ENCODE measurements around the gene PAQR8. TPM values are rescaled to one million over a fixed set of nuclear protein-coding genes. Genes with fewer than 3 reads are reported as not detected.

The PAQR8 gene
- polyA plus RNA-seq, 1 experiment: 4.6 TPM

DNA sequence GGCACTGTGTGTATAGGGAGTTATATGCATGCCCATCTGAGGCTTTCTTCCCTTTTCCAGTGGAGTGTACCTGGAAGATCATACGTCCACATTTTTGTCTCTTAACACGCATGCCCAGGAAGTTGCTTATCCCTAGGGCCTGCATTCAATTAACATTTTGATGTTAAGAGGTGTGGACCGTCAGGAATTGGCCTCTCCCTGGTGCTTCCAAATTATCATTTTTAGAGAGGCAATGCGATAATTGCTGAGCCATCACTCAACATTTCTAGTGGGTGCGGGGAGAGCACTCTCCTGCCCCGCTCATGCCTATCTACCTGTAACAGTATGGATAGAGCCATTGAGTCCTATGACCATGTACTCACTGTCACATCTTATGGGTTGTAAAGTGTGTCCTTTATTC is 37.8 kb upstream of the PAQR8 start:
- POLR2A ChIA-PET: interaction anchor here (0.6 kb wide), 1 partner anchor 95 kb away, joined by 3 read pairs; no protein-coding TSS in a partner anchor
- DNase-seq (ENCODE audit: low read depth, low spot score): no peak
- H3K9me3 ChIP-seq (ENCODE audit: control insufficient read depth, insufficient read depth, low read length): no peaks in the 10 kb centered on the region
- H3K27ac ChIP-seq (ENCODE audit: low read depth, low read length): no peak overlapping the region
- CTCF ChIA-PET: no interaction called here
- peaks cover 6% of the 10 kb centered on the region for H3K27me3 ChIP-seq (ENCODE audit: control insufficient read depth, insufficient read depth, low read length)
- TF ChIP-seq, protein P1, sequence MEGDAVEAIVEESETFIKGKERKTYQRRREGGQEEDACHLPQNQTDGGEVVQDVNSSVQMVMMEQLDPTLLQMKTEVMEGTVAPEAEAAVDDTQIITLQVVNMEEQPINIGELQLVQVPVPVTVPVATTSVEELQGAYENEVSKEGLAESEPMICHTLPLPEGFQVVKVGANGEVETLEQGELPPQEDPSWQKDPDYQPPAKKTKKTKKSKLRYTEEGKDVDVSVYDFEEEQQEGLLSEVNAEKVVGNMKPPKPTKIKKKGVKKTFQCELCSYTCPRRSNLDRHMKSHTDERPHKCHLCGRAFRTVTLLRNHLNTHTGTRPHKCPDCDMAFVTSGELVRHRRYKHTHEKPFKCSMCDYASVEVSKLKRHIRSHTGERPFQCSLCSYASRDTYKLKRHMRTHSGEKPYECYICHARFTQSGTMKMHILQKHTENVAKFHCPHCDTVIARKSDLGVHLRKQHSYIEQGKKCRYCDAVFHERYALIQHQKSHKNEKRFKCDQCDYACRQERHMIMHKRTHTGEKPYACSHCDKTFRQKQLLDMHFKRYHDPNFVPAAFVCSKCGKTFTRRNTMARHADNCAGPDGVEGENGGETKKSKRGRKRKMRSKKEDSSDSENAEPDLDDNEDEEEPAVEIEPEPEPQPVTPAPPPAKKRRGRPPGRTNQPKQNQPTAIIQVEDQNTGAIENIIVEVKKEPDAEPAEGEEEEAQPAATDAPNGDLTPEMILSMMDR (IDR thresholded peaks at IDR 0.05; ENCODE audit: low read depth, low read length): no peak
- H3K4me3 ChIP-seq (ENCODE audit: low read depth, low read length): no peak overlapping the region

DNA sequence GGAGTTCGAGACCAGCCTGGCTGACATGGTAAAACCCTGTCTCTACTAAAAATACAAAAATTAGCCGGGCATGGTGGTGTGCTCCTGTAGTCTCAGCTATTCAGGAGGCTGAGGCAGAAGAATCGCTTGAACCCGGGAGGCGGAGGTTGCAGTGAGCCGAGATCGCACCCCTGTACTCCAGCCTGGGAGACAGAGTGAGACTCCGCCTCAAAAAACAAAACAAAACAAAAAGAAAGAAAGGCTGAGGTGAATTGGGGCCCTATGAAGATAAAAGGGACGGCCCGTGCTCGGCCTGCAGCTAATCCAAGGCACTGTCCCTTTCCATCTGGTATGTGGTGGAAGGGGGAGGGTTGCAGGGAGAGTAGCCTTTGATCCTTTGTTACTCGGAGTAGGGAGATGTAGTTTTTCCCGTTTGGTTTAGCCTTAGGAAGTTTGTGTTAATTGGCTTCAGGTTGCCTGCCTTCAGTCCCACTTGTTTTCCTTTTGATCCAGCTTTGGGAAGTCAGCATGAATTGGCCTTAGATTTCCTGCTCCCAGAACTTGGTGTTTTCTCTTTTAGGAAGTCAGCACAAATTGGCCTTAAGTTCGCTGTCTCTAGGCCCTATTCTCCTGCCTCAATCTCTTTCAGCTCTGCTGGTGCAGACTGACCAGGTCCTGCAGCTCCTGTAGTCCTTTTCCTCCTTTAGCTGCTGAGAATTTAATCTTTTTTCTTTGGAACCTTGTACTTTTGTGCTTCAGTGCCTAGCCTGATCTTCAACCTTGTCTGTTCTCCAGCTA is 36.1 kb upstream of the PAQR8 start:
- Histone ChIP-seq H3K27me3 (ENCODE audit: control insufficient read depth, insufficient read depth, low read length) (peaks cover 6% of the 10 kb centered on the region), H3K27ac (ENCODE audit: low read depth, low read length) (no peak overlapping the region), H3K9me3 (ENCODE audit: control insufficient read depth, insufficient read depth, low read length) (no peaks in the 10 kb centered on the region), H3K4me3 (ENCODE audit: low read depth, low read length) (no peak overlapping the region)
- no peak for DNase-seq (ENCODE audit: low read depth, low spot score)
- ChIA-PET POLR2A (no interaction called here), CTCF (no interaction called here)
- TF ChIP-seq, protein P1 (IDR thresholded peaks at IDR 0.05; ENCODE audit: low read depth, low read length): no peak

DNA sequence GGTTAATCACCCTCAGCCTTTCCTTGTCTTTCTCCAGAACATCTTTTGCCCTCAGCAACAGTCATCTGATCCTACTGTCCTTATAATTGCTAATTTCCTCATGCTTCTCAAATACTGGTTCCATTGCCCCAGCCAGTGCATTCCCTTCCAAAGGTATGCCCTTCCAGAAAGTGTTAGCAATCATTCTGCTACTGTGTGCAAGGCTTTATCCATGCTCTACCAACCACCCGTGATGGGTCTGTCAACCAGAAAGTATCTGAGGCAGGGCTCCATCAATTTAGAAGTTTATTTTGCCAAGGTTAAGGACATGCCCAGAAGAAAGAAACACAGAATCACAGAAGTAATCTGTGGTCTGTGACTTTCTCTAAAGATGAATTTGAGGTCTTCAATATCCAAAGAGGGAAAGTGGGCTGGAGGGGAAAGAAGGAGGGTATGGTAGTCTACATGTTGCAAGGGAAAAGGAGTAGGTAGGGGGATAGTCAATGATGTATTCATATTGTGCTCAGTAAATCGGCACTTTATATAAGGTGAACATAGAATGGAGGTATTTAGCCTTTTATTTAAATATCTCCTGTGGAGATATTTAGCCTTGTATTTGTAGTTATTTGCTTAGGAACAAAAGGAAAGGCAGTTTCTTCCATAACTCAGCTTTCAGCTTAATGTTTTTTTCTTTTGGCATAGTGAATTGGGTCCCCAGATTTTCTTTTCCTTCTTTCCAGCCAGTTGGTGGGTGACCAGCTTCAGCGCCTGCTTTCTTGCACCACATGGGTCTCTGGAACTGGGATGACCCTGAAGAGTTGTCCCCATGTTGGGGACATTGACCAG is 35.2 kb upstream of the PAQR8 start:
- TF ChIP-seq, protein P1 (IDR thresholded peaks at IDR 0.05; ENCODE audit: low read depth, low read length): no peak
- ChIA-PET CTCF (no interaction called here), POLR2A (no interaction called here)
- no peak overlapping the region for H3K4me3 ChIP-seq (ENCODE audit: low read depth, low read length)
- H3K27ac ChIP-seq (ENCODE audit: low read depth, low read length): no peak overlapping the region
- H3K9me3 ChIP-seq (ENCODE audit: control insufficient read depth, insufficient read depth, low read length): no peaks in the 10 kb centered on the region
- H3K27me3 ChIP-seq (ENCODE audit: control insufficient read depth, insufficient read depth, low read length): peaks cover 6% of the 10 kb centered on the region
- no peak for DNase-seq (ENCODE audit: low read depth, low spot score)

DNA sequence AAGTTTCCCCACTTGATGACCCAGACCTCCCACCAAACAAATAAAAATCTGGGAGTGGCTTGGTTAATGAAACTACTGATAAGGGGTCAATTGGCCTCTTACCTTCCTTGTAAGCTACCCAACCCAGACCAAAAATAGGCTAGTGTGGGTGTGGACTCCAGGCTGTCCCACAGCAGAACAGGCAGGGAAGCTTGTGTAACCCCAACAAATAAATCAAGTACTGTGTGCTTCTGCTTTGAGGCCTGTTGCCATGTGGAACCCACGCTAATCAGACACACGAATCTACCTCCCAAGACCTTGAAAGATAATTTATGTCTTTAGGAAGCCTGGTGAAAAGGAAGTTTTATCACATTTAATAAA is 33.7 kb upstream of the PAQR8 start:
- Histone ChIP-seq H3K27me3 (ENCODE audit: control insufficient read depth, insufficient read depth, low read length) (peaks cover 6% of the 10 kb centered on the region), H3K9me3 (ENCODE audit: control insufficient read depth, insufficient read depth, low read length) (no peaks in the 10 kb centered on the region), H3K4me3 (ENCODE audit: low read depth, low read length) (no peak overlapping the region), H3K27ac (ENCODE audit: low read depth, low read length) (no peak overlapping the region)
- ChIA-PET CTCF (no interaction called here), POLR2A (no interaction called here)
- TF ChIP-seq, protein P1 (IDR thresholded peaks at IDR 0.05; ENCODE audit: low read depth, low read length): no peak
- no peak for DNase-seq (ENCODE audit: low read depth, low spot score)

DNA sequence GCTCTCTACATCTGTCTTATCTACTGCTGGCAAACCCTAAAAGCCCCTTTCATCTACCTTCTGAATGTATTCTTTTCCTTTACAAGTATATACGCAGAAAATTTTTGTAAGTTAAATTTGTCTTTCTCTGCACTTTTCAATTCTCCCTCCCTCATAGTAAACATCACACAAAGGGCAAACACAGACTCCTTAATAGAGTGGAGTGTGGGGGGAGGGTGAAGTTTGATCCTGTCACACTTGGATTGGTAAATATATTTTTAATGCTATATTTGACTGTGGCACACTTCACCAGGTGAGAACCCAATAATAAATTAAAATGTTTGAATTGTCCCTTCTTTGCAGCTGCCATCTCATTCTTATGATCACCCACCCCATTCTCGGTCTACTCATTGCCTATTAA is 33.2 kb upstream of the PAQR8 start:
- POLR2A ChIA-PET: no interaction called here
- TF ChIP-seq, protein P1 (IDR thresholded peaks at IDR 0.05; ENCODE audit: low read depth, low read length): no peak
- DNase-seq (ENCODE audit: low read depth, low spot score): no peak
- H3K9me3 ChIP-seq (ENCODE audit: control insufficient read depth, insufficient read depth, low read length): no peaks in the 10 kb centered on the region
- CTCF ChIA-PET: no interaction called here
- no peak overlapping the region for H3K27ac ChIP-seq (ENCODE audit: low read depth, low read length)
- no peak overlapping the region for H3K4me3 ChIP-seq (ENCODE audit: low read depth, low read length)
- peaks cover 6% of the 10 kb centered on the region for H3K27me3 ChIP-seq (ENCODE audit: control insufficient read depth, insufficient read depth, low read length)

All from AG04450 (cell line).